Keratinocyte (primary cell): Measurements from ENCODE around the gene DTNB.

Experiments used
- CTCF ChIP-seq, 3 experiments: IDR thresholded peaks in 1 of 3; conservative IDR thresholded peaks in 1 of 3; optimal IDR thresholded peaks in 1 of 3; 2 replicates in 2 of 3; 3 replicates in 1 of 3; pipeline versions ENCODE3 to v1.5.1; 2011; ENCODE audit warnings: low read length in 3 of 3, mild to moderate bottlenecking in 3 of 3, moderate library complexity in 2 of 3, control low read depth in 1 of 3, inconsistent platforms in 1 of 3; ENCODE audit not compliant: insufficient read depth in 2 of 3; ENCODE audit errors: extremely low read depth in 1 of 3
- EZH2 ChIP-seq: IDR thresholded peaks from one replicate; pipeline ENCODE4 v1.6.1; 2012; ENCODE audit warnings: inconsistent platforms, mild to moderate bottlenecking, low read length, moderate library complexity

DNA sequence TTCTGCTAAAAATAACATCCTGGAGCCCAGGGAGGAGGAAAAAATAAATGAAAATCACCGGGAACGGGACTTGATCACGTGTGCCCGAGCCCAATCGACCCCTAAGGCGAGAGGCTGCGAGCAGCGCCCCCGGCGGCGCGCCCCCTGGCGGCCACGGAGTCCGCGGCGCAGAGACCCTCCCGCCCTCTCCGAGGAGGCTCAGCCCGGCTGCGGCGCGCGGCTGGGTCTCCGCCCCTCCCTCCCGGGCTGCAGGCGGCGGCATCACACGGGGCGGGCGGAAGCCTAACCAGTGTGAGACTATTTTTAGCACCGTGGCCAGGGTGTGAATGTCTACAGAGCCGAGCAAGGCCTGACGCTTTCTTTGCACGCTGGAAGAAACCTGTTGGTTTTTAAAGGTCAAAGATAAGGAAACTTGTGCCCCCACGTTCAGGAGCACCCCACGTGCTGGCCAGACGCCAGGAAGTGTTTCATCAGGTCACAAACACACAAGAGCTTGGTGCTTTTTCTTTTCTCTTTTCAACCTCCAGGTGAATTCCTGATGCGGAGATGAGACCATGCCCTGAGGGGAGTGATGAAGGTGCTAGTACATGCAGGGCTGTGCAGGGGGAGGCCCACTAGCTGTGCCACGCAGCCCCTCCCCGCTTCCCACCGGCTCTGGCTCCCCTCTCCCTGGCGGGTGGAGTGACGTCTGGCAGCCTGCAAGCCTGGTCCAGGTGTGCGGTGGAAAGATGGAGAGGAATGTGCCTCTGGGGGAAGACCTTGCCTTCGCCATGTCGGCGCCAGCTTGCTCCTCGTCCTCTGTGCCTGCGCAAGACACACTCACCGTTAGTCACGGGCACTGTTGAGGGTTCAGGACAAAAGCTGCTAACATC is 296.4 kb downstream of the DTNB start:
- peak in 2 of 3 experiments; percentile 65 to 77 for TF ChIP-seq CTCF (optimal IDR thresholded peaks at IDR 0.05 in 1 of 3, IDR thresholded peaks at IDR 0.05 in 1 of 3, conservative IDR thresholded peaks at IDR 0.05 in 1 of 3; ENCODE audit: extremely low read depth in 1 of 3, insufficient read depth in 2 of 3, low read length in 3 of 3)
- no peak for TF ChIP-seq EZH2
